Omental fat pad (tissue), 4 donors: ENCODE data around the gene TRIM66. TPM values are rescaled to one million over a fixed set of nuclear protein-coding genes. Genes with fewer than 3 reads are reported as not detected.

ENCODE experiments used
- ATAC-seq: fragments of 150-250 bp; one replicate; pipeline ENCODE4 v1.9.1; 2016; ENCODE audit warnings: mild to moderate bottlenecking, moderate library complexity; ENCODE audit not compliant: low FRiP score
- DNase-seq: peaks from one replicate; pipeline ENCODE4 v3.0.0-alpha.2; 2019; ENCODE audit warnings: low spot score
- CTCF ChIP-seq, 3 donors: fragments of 450-650 bp; IDR thresholded peaks; one replicate each; pipeline ENCODE4 v1.5.1; 2016 to 2017; ENCODE audit warnings: antibody characterized with exemption in 3 of 3, mild to moderate bottlenecking in 3 of 3, moderate library complexity in 2 of 3
- total RNA-seq, 4 donors: library from RNA; depleted of rRNA; stranded (reverse); fragments of >200 nt; gene quantifications; one replicate each; pipeline ENCODE4 v1.1.0, GENCODE V29; 2016

The TRIM66 gene
- total RNA-seq, 4 donors from 2014 or later = 3.7 to 11.3 (median 5.1) TPM

- DNase-seq (no peak), ATAC-seq (no peak)
- TF ChIP-seq CTCF (IDR thresholded peaks at IDR 0.05) = no peak
These were observed 10.6 kb upstream of the TRIM66 start for GRCh38 chr11:8693010-8693551.

GRCh38 chr11:8692417-8692816, 10.0 kb upstream of the TRIM66 start:
- TF ChIP-seq CTCF (IDR thresholded peaks at IDR 0.05) = no peak
- ATAC-seq = no peak
- no peak for DNase-seq

GRCh38 chr11:8691601-8692000, 9.1 kb upstream of the TRIM66 start:
- ATAC-seq = no peak
- DNase-seq = no peak
- no peak for TF ChIP-seq CTCF (IDR thresholded peaks at IDR 0.05)

- DNase-seq (no peak), ATAC-seq (no peak)
- no peak for TF ChIP-seq CTCF (IDR thresholded peaks at IDR 0.05)
These were observed 8.2 kb upstream of the TRIM66 start for GRCh38 chr11:8690374-8691342.

- DNase-seq (no peak), ATAC-seq (no peak)
- TF ChIP-seq CTCF (IDR thresholded peaks at IDR 0.05) = no peak
These were observed 7.3 kb upstream of the TRIM66 start for GRCh38 chr11:8689726-8690255.

- ATAC-seq (peak; percentile 96), DNase-seq (peak; percentile 77)
These were observed 6.2 kb upstream of the TRIM66 start for GRCh38 chr11:8688414-8689362.

More at GRCh38 chr11:8688414-8689362, 6.2 kb upstream of the TRIM66 start:
- no peak for TF ChIP-seq CTCF (IDR thresholded peaks at IDR 0.05)
